Body of pancreas (tissue), 4 donors: ENCODE data around the gene USP10. TPM values are rescaled to one million over a fixed set of nuclear protein-coding genes. Genes with fewer than 3 reads are reported as not detected.

Experiments used
- ATAC-seq: fragments of 150-250 bp; one replicate; pipeline ENCODE4 v1.9.1; 2016
- DNase-seq, 4 donors: peaks; one replicate each; pipeline ENCODE4 v3.0.0-alpha.2; 2019
- H3K27ac ChIP-seq, 4 donors: fragments of 200-600 bp; sonication (generic); 1 replicate in 3 of 4; 2 replicates in 1 of 4; pipeline versions ENCODE4 v1.5.1 to v1.6.1; 2016 to 2019; ENCODE audit warnings: mild to moderate bottlenecking in 1 of 4, mixed read lengths in 1 of 4, moderate library complexity in 1 of 4
- H3K27me3 ChIP-seq, 2 donors: fragments of 200-600 bp; sonication (generic); one replicate each; pipeline ENCODE4 v1.6.0; 2016; ENCODE audit warnings: mild to moderate bottlenecking in 1 of 2
- H3K36me3 ChIP-seq, 2 donors: fragments of 200-600 bp; sonication (generic); replicated peaks in 1 of 2; 2 replicates each; pipeline ENCODE4 v1.5.1; 2016; ENCODE audit warnings: low read depth in 2 of 2; ENCODE audit not compliant: insufficient read depth in 1 of 2
- H3K4me1 ChIP-seq: fragments of 200-600 bp; sonication (generic); one replicate; pipeline ENCODE4 v1.6.0; 2016
- H3K4me3 ChIP-seq, 2 donors: fragments of 200-600 bp; sonication (generic); 1 replicate in 1 of 2; 2 replicates in 1 of 2; pipeline ENCODE4 v1.5.1; 2016 to 2019
- H3K9me3 ChIP-seq, 3 donors: fragments of 200-600 bp; sonication (generic); 1 replicate in 2 of 3; 2 replicates in 1 of 3; pipeline ENCODE4 v1.5.1; 2016
- POLR2A ChIP-seq, 3 donors: fragments of 450-650 bp; IDR thresholded peaks; one replicate each; pipeline ENCODE4 v1.6.1; 2016; ENCODE audit warnings: antibody characterized with exemption in 3 of 3, mild to moderate bottlenecking in 2 of 3
- WGBS, 2 donors: methylation state at CpG; one replicate each; pipeline ENCODE4 v1.1.5; 2017; 5-methylcytosine and 5-hydroxymethylcytosine counted together
- intact Hi-C: fragments of 100-400 bp; cut with DNase I; formaldehyde crosslinking; loops from one replicate; pipeline ENCODE4 v1.15.1; 2023
- total RNA-seq, 2 donors: library from RNA; depleted of rRNA; stranded (reverse); fragments of >200 nt; gene quantifications; one replicate each; pipeline ENCODE4 v1.1.0, GENCODE V29; 2016
- TF ChIP-seq, protein P1 (sequence below), 7 experiments: fragments of 450-650 bp in 4 of 7; fragments of 200-600 bp in 3 of 7; sonication (generic) in 3 of 7; IDR thresholded peaks; one replicate each; pipeline ENCODE4 v1.5.1; 2016 to 2019; ENCODE audit warnings: antibody characterized with exemption in 7 of 7

Gene USP10
- total RNA-seq, 2 donors from 2014 or later, result 24.6 to 32.3 TPM

DNA sequence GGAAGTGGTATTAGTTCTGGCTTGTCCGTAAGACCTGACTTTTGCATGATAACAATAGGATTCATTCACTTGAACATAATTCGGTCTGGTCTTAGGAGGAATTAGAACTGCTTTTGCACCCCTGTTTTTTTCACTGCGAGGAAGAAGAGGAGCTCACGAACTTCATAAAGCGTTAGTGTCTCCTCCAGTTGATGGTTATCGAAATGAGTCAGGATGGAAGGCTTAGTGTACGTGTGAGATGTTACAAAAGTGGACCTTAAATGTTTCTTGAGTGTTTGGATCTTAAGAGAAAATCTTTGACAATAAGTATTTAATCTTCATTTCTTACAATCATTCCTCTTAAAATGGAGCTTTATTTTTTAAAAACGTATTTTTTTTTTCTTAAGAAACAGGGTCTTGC is 52.8 kb downstream of the USP10 start:
- TF ChIP-seq, protein P1, sequence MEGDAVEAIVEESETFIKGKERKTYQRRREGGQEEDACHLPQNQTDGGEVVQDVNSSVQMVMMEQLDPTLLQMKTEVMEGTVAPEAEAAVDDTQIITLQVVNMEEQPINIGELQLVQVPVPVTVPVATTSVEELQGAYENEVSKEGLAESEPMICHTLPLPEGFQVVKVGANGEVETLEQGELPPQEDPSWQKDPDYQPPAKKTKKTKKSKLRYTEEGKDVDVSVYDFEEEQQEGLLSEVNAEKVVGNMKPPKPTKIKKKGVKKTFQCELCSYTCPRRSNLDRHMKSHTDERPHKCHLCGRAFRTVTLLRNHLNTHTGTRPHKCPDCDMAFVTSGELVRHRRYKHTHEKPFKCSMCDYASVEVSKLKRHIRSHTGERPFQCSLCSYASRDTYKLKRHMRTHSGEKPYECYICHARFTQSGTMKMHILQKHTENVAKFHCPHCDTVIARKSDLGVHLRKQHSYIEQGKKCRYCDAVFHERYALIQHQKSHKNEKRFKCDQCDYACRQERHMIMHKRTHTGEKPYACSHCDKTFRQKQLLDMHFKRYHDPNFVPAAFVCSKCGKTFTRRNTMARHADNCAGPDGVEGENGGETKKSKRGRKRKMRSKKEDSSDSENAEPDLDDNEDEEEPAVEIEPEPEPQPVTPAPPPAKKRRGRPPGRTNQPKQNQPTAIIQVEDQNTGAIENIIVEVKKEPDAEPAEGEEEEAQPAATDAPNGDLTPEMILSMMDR (IDR thresholded peaks at IDR 0.05), result no peak
- TF ChIP-seq POLR2A (IDR thresholded peaks at IDR 0.05), result no peak
- DNase-seq, result no peak
- no peak overlapping the region for H3K4me3 ChIP-seq
- no peak overlapping the region for H3K27ac ChIP-seq
- no peak for ATAC-seq
- intact Hi-C loops, result loop anchor here (5.0 kb wide), 1 partner anchor 195 kb away; no protein-coding TSS in a partner anchor
- H3K4me1 ChIP-seq, result peaks cover 14% of the 10 kb centered on the region
- H3K36me3 ChIP-seq, result no peaks in the 10 kb centered on the region
- H3K9me3 ChIP-seq, result no peaks in the 10 kb centered on the region
- 88% methylated on average over 8 of the region's 8 CpGs for WGBS, 2 donors
- H3K27me3 ChIP-seq, result no peaks in the 10 kb centered on the region

- DNase-seq (no peak), ATAC-seq (no peak)
- Histone ChIP-seq H3K4me3 (no peak overlapping the region), H3K27ac (no peak overlapping the region), H3K36me3 (no peaks in the 10 kb centered on the region), H3K27me3 (no peaks in the 10 kb centered on the region), H3K9me3 (no peaks in the 10 kb centered on the region), H3K4me1 (peaks cover 14% of the 10 kb centered on the region)
- intact Hi-C loops, result loop anchor here (5.0 kb wide), 1 partner anchor 194 kb away; no protein-coding TSS in a partner anchor
- WGBS, 2 donors, result 85% methylated on average over 14 of the region's 14 CpGs
- no peak for TF ChIP-seq POLR2A (IDR thresholded peaks at IDR 0.05)
- TF ChIP-seq, protein P1 (IDR thresholded peaks at IDR 0.05), result no peak
Measured at GRCh38 chr16:84753412-84754326, 53.9 kb downstream of the USP10 start.

DNA sequence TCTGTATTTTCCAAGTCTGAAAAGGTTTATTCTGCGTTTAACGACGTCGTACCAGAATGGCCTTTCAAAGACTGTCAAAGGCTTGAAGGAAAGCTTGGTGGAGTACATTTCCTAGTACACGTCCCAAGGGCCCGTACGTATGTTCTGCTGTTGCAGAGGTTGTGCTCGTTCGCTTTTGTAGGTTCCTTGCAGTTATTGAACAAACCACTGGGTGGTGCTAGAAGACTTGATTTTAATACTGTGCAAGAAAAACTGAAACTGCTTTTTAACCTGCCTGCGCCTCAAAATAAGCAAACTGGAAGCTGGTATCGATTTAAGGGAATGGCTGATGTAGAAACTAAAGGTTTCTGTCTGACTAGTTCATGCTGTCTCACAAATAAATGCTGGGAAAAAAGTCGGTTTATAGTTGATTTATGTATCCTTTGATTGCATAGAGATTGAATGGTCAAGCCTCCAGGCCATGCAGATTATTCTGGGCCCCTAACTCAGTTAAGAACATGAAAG is 54.6 kb downstream of the USP10 start:
- peak; percentile 94 for ATAC-seq
- H3K4me1 ChIP-seq, result peaks cover 14% of the 10 kb centered on the region
- peak overlapping the region in 3 of 4 donors; percentile 42 to 53 (median 49) for H3K27ac ChIP-seq
- no peak overlapping the region for H3K4me3 ChIP-seq
- no peak for TF ChIP-seq POLR2A (IDR thresholded peaks at IDR 0.05)
- TF ChIP-seq, protein P1 (IDR thresholded peaks at IDR 0.05), result peak; percentile 57 to 89 (median 83)
- no peaks in the 10 kb centered on the region for H3K36me3 ChIP-seq
- intact Hi-C loops, result loop anchor here (5.0 kb wide), 1 partner anchor 193 kb away; no protein-coding TSS in a partner anchor
- H3K27me3 ChIP-seq, result no peaks in the 10 kb centered on the region
- WGBS, 2 donors, result 2% methylated on average over 12 of the region's 12 CpGs
- no peaks in the 10 kb centered on the region for H3K9me3 ChIP-seq
- DNase-seq, result peak; percentile 69 to 90 (median 78)

GRCh38 chr16:84754956-84755672 is 55.3 kb downstream of the USP10 start:
- H3K4me3 ChIP-seq, result no peak overlapping the region
- no peak for DNase-seq
- no peaks in the 10 kb centered on the region for H3K9me3 ChIP-seq
- peak overlapping the region in 3 of 4 donors; percentile 42 to 53 (median 49) for H3K27ac ChIP-seq
- no peak for ATAC-seq
- H3K36me3 ChIP-seq, result peaks cover 0 to under 1% of the 10 kb centered on the region in 2 donors
- H3K4me1 ChIP-seq, result peaks cover 14% of the 10 kb centered on the region
- intact Hi-C loops, result loop anchor here (5.0 kb wide), 1 partner anchor 192 kb away; no protein-coding TSS in a partner anchor
- TF ChIP-seq POLR2A (IDR thresholded peaks at IDR 0.05), result no peak
- TF ChIP-seq, protein P1 (IDR thresholded peaks at IDR 0.05), result no peak
- H3K27me3 ChIP-seq, result no peaks in the 10 kb centered on the region
- 79 to 80% methylated on average over 17 of the region's 17 CpGs for WGBS, 2 donors
